Smooth muscle cell of the brain vasculature (primary cell): ENCODE measurements around the gene PFKFB2.

Experiments
- DNase-seq: peaks from one replicate; pipeline ENCODE4 v3.0.0-alpha.2; 2012; ENCODE audit warnings: low read depth, low spot score

PFKFB2 gene

GRCh38 chr1:207067185-207067584, 14.1 kb downstream of the PFKFB2 start:
- DNase-seq, result no peak

GRCh38 chr1:207067665-207068064, 14.6 kb downstream of the PFKFB2 start:
- DNase-seq, result no peak

GRCh38 chr1:207069061-207069460, 16.0 kb downstream of the PFKFB2 start:
- no peak for DNase-seq

- no peak for DNase-seq
These were observed 16.9 kb downstream of the PFKFB2 start for GRCh38 chr1:207069858-207070506.

GRCh38 chr1:207070811-207071210, 17.7 kb downstream of the PFKFB2 start:
- no peak for DNase-seq

GRCh38 chr1:207071426-207071825, 18.4 kb downstream of the PFKFB2 start:
- no peak for DNase-seq

GRCh38 chr1:207072233-207072632, 19.2 kb downstream of the PFKFB2 start:
- DNase-seq, result no peak

- no peak for DNase-seq
These were observed 21.1 kb downstream of the PFKFB2 start for GRCh38 chr1:207073906-207074820.

- DNase-seq, result no peak
These were observed 23.3 kb downstream of the PFKFB2 start for GRCh38 chr1:207076181-207076955.

- no peak for DNase-seq
These were observed 23.9 kb downstream of the PFKFB2 start for GRCh38 chr1:207077012-207077411.

- peak; percentile 51 for DNase-seq
These were observed 24.6 kb downstream of the PFKFB2 start for GRCh38 chr1:207077470-207078377.

- DNase-seq, result no peak
These were observed 25.6 kb downstream of the PFKFB2 start for GRCh38 chr1:207078578-207079132.

- no peak for DNase-seq
These were observed 26.7 kb downstream of the PFKFB2 start for GRCh38 chr1:207079706-207080241.

- no peak for DNase-seq
These were observed 28.0 kb downstream of the PFKFB2 start for GRCh38 chr1:207081088-207081487.

GRCh38 chr1:207081806-207082205, 28.7 kb downstream of the PFKFB2 start:
- DNase-seq, result no peak

- no peak for DNase-seq
These were observed 31.2 kb downstream of the PFKFB2 start for GRCh38 chr1:207084232-207084631.

GRCh38 chr1:207084701-207085180, 31.7 kb downstream of the PFKFB2 start:
- no peak for DNase-seq

GRCh38 chr1:207085887-207086286, 32.8 kb downstream of the PFKFB2 start:
- no peak for DNase-seq

- no peak for DNase-seq
These were observed 35.1 kb downstream of the PFKFB2 start for GRCh38 chr1:207088161-207088560.
